ENCODE data around the gene TET1.

- no peak for TF ChIP-seq POLR2A (IDR thresholded peaks at IDR 0.05; ENCODE audit: low read depth, low read length)
- no peak for TF ChIP-seq POLR2AphosphoS5 (IDR thresholded peaks at IDR 0.05; ENCODE audit: low read depth, low read length)
- no peak for TF ChIP-seq PAX5 (IDR thresholded peaks at IDR 0.05; ENCODE audit: insufficient read depth, low read length, severe bottlenecking)
- TF ChIP-seq TAF1 (IDR thresholded peaks at IDR 0.05; ENCODE audit: low read depth, low read length): no peak
- TF ChIP-seq SPI1 (IDR thresholded peaks at IDR 0.05; ENCODE audit: low read depth, low read length): no peak
- TF ChIP-seq POU2F2 (IDR thresholded peaks at IDR 0.05; ENCODE audit: low read depth, low read length): no peak
Measured at GRCh38 chr10:68705548-68705947, 145.4 kb downstream of the TET1 start.

All from GM12891 (cell line).